SK-N-SH (cell line): ENCODE results near the gene NPR1. TPM values are rescaled to one million over a fixed set of nuclear protein-coding genes. Genes with fewer than 3 reads are reported as not detected.

ENCODE experiments used
- CTCF ChIA-PET: fragments of 300-600, 350-600 bp; formaldehyde crosslinking; extraction: SDS; loops from one replicate; lab custom pipeline; 2021; lab: Yijun Ruan, JAX
- POLR2A ChIA-PET: fragments of 350-600 bp; sonication (Branson Sonifier 250); formaldehyde crosslinking; extraction: SDS; loops from one replicate; lab custom pipeline; 2020; ENCODE audit warnings: antibody characterized with exemption, inconsistent platforms; lab: Yijun Ruan, JAX
- DNase-seq: peaks from one replicate; pipeline ENCODE4 v3.0.0; 2012
- H2AFZ ChIP-seq: fragments of 200-600 bp; sonication (generic); 2 replicates; pipeline ENCODE4 v1.8.1; 2016; ENCODE audit warnings: antibody characterized with exemption, mild to moderate bottlenecking, low read depth
- H3F3A ChIP-seq: fragments of 200-600 bp; sonication (generic); replicated peaks from 2 replicates; pipeline ENCODE3; 2016; ENCODE audit warnings: antibody characterized with exemption, mild to moderate bottlenecking; ENCODE audit not compliant: insufficient read depth
- H3K27ac ChIP-seq, 2 experiments: fragments of 200-500 bp in 1 of 2; fragments of 200-600 bp in 1 of 2; sonication (Bioruptor generic) in 1 of 2; sonication (generic), shearing (Covaris generic) in 1 of 2; 2 replicates each; pipeline versions ENCODE4 v1.5.1 to v1.6.1; 2014 to 2016; ENCODE audit warnings: low read depth in 2 of 2, inconsistent platforms in 1 of 2, low read length in 1 of 2, mild to moderate bottlenecking in 1 of 2, mixed read lengths in 1 of 2
- H3K27me3 ChIP-seq: fragments of 200-600 bp; sonication (generic), shearing (Covaris generic); 2 replicates; pipeline ENCODE4 v1.6.1; 2016; ENCODE audit warnings: mixed run types; ENCODE audit not compliant: insufficient read depth
- H3K36me3 ChIP-seq, 2 experiments: fragments of 200-500 bp in 1 of 2; fragments of 200-600 bp in 1 of 2; sonication (Bioruptor generic) in 1 of 2; sonication (generic) in 1 of 2; replicated peaks in 1 of 2; 2 replicates each; pipeline versions ENCODE3 to v1.5.1; 2014 to 2016; ENCODE audit warnings: low read length in 1 of 2, mild to moderate bottlenecking in 1 of 2; ENCODE audit not compliant: insufficient read depth in 2 of 2, control insufficient read depth in 1 of 2
- H3K4me1 ChIP-seq, 2 experiments: fragments of 200-500 bp in 1 of 2; fragments of 200-600 bp in 1 of 2; sonication (Bioruptor generic) in 1 of 2; sonication (generic), shearing (Covaris generic) in 1 of 2; 2 replicates each; pipeline versions ENCODE4 v1.5.1 to v1.6.1; 2014 to 2016; ENCODE audit warnings: low read depth in 1 of 2, low read length in 1 of 2, mixed run types in 1 of 2; ENCODE audit not compliant: insufficient read depth in 2 of 2, control insufficient read depth in 1 of 2
- H3K4me2 ChIP-seq: fragments of 200-600 bp; sonication (generic), shearing (Covaris generic); 2 replicates; pipeline ENCODE4 v1.6.1; 2017; ENCODE audit warnings: mixed run types
- H3K4me3 ChIP-seq, 2 experiments: fragments of 200-500 bp in 1 of 2; fragments of 200-600 bp in 1 of 2; sonication (Bioruptor generic) in 1 of 2; sonication (generic), shearing (Covaris generic) in 1 of 2; 2 replicates each; pipeline versions ENCODE4 v1.5.1 to v1.8.1; 2014 to 2016; ENCODE audit warnings: low read depth in 2 of 2, inconsistent platforms in 1 of 2, low read length in 1 of 2, mild to moderate bottlenecking in 1 of 2, mixed read lengths in 1 of 2, moderate library complexity in 1 of 2
- H3K79me2 ChIP-seq: fragments of 200-600 bp; sonication (generic); 2 replicates; pipeline ENCODE4 v1.8.1; 2017; ENCODE audit warnings: mild to moderate bottlenecking; ENCODE audit not compliant: insufficient read depth
- H3K9ac ChIP-seq: fragments of 200-600 bp; sonication (generic); 2 replicates; pipeline ENCODE4 v1.6.1; 2017; ENCODE audit warnings: mixed run types
- H3K9me2 ChIP-seq: fragments of 200-600 bp; sonication (generic); 2 replicates; pipeline ENCODE4 v1.6.1; 2017; ENCODE audit warnings: mixed run types
- H3K9me3 ChIP-seq: fragments of 200-600 bp; sonication (generic); 2 replicates; pipeline ENCODE4 v1.6.1; 2017; ENCODE audit warnings: mixed run types, mild to moderate bottlenecking, moderate library complexity
- H4K20me1 ChIP-seq: fragments of 200-600 bp; sonication (generic); 2 replicates; pipeline ENCODE4 v1.6.1; 2017; ENCODE audit warnings: mild to moderate bottlenecking, mixed run types; ENCODE audit not compliant: insufficient read depth
- FOSL2 ChIP-seq: IDR thresholded peaks from 2 replicates; pipeline ENCODE4 v1.4.0; 2012; ENCODE audit warnings: low read depth, mild to moderate bottlenecking, moderate library complexity, borderline replicate concordance
- FOXJ3 ChIP-seq: sonication (generic); formaldehyde crosslinking; IDR thresholded peaks from 2 replicates; pipeline ENCODE4 v1.5.1; 2020; ENCODE audit warnings: mild to moderate bottlenecking, missing genetic modification reagents
- FOXM1 ChIP-seq: IDR thresholded peaks from 2 replicates; pipeline ENCODE4 v1.4.0; 2012; ENCODE audit warnings: low read depth, mild to moderate bottlenecking
- GABPA ChIP-seq: IDR thresholded peaks from 2 replicates; pipeline ENCODE4 v1.4.0; 2012; ENCODE audit warnings: low read depth, mild to moderate bottlenecking
- JUND ChIP-seq: IDR thresholded peaks from 2 replicates; pipeline ENCODE4 v1.4.0; 2012
- NFIC ChIP-seq: IDR thresholded peaks from 2 replicates; pipeline ENCODE4 v1.4.0; 2012; ENCODE audit warnings: borderline replicate concordance
- RAD21 ChIP-seq: IDR thresholded peaks from 2 replicates; pipeline ENCODE4 v1.6.1; 2012; ENCODE audit warnings: mild to moderate bottlenecking, low read length
- RCOR1 ChIP-seq: fragments of 150-350 bp; IDR thresholded peaks from 2 replicates; pipeline ENCODE4 v1.6.1; 2017; ENCODE audit warnings: antibody characterized with exemption, low read length
- REST ChIP-seq: IDR thresholded peaks from 2 replicates; pipeline ENCODE4 v1.6.1; 2012; ENCODE audit warnings: mild to moderate bottlenecking, low read depth, low read length, moderate library complexity
- SIN3A ChIP-seq: IDR thresholded peaks from 2 replicates; pipeline ENCODE4 v1.6.1; 2012; ENCODE audit warnings: low read depth, mild to moderate bottlenecking, low read length, moderate library complexity, borderline replicate concordance
- TCF12 ChIP-seq: IDR thresholded peaks from 2 replicates; pipeline ENCODE4 v1.4.0; 2012
- YY1 ChIP-seq: IDR thresholded peaks from 2 replicates; pipeline ENCODE4 v1.4.0; 2012; ENCODE audit warnings: low read depth, mild to moderate bottlenecking
- WGBS: methylation state at CpG from one replicate; pipeline ENCODE4 v1.1.6; 2017; ENCODE audit warnings: low lambda C conversion rate; 5-methylcytosine and 5-hydroxymethylcytosine counted together
- polyA plus RNA-seq, 3 experiments: library from polyadenylated mRNA; depleted of rRNA; stranded (reverse); fragments of >200 nt; gene quantifications; 2 replicates each; pipeline ENCODE4 v1.2.3, GENCODE V29; 2012
- TF ChIP-seq, protein P1 (sequence below): fragments of 200-600 bp; sonication (generic); IDR thresholded peaks from 2 replicates; pipeline ENCODE4 v1.6.1; 2017; ENCODE audit warnings: antibody characterized with exemption, mild to moderate bottlenecking, moderate library complexity

Gene NPR1
- polyA plus RNA-seq, 1 of the 3 experiments (the other 2 are of a cell fraction): 0.12 TPM

DNA sequence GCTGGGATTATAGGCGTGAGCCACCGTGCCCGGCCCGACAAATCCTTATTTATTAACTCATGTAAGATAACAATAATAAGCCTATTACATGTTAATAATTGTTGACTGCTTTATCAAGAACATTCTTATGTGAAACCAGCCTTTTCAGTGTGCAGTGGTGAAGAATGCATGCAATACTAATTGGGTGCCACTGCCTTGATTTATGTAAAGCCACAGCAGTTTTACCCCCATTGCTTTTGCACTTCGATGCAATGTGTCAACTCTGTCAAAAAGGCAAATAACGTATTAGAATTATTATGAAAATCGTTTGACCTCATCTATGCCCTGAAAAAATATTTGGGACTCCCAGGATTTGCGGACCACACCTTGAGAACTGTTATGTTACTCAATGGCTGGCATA is 18.3 kb downstream of the NPR1 start:
- whole genome bisulfite sequencing: 88% methylated on average over 8 of the region's 8 CpGs
- Histone ChIP-seq H3K27ac (no peak overlapping the region), H3K79me2 (no peaks in the 10 kb centered on the region), H3F3A (peaks cover 3% of the 10 kb centered on the region), H3K9me3 (no peaks in the 10 kb centered on the region), H3K27me3 (no peaks in the 10 kb centered on the region), H2AFZ (no peak overlapping the region), H3K36me3 (no peaks in the 10 kb centered on the region), H3K4me3 (no peak overlapping the region), H4K20me1 (no peaks in the 10 kb centered on the region), H3K4me1 (peaks cover 0 to 16% of the 10 kb centered on the region in 2 experiments; a peak in 1 of 4 replicates), H3K9me2 (no peaks in the 10 kb centered on the region), H3K4me2 (no peak overlapping the region), H3K9ac (no peak overlapping the region)
- ChIA-PET CTCF (interaction anchor here (1.4 kb wide), 1 partner anchor 19 kb away, joined by 6 read pairs; no protein-coding TSS in a partner anchor), POLR2A (no interaction called here)
- no peak for TF ChIP-seq REST
- TF ChIP-seq FOXM1: no peak
- no peak for TF ChIP-seq SIN3A
- TF ChIP-seq FOSL2: no peak
- no peak for TF ChIP-seq RCOR1
- no peak for TF ChIP-seq FOXJ3 (CRISPR knock-in tag)
- TF ChIP-seq TCF12: no peak
- no peak for TF ChIP-seq RAD21
- TF ChIP-seq JUND: no peak
- TF ChIP-seq, protein P1, sequence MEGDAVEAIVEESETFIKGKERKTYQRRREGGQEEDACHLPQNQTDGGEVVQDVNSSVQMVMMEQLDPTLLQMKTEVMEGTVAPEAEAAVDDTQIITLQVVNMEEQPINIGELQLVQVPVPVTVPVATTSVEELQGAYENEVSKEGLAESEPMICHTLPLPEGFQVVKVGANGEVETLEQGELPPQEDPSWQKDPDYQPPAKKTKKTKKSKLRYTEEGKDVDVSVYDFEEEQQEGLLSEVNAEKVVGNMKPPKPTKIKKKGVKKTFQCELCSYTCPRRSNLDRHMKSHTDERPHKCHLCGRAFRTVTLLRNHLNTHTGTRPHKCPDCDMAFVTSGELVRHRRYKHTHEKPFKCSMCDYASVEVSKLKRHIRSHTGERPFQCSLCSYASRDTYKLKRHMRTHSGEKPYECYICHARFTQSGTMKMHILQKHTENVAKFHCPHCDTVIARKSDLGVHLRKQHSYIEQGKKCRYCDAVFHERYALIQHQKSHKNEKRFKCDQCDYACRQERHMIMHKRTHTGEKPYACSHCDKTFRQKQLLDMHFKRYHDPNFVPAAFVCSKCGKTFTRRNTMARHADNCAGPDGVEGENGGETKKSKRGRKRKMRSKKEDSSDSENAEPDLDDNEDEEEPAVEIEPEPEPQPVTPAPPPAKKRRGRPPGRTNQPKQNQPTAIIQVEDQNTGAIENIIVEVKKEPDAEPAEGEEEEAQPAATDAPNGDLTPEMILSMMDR: no peak
- no peak for TF ChIP-seq YY1
- no peak for TF ChIP-seq GABPA
- TF ChIP-seq NFIC: no peak
- no peak for DNase-seq
